H9 (cell line): ENCODE measurements around the gene YWHAH. TPM values are rescaled to one million over a fixed set of nuclear protein-coding genes. Genes with fewer than 3 reads are reported as not detected.

Experiments used
- DNase-seq: peaks from one replicate; pipeline ENCODE4 v3.0.0-alpha.2; 2017
- H2AFZ ChIP-seq: one replicate; pipeline ENCODE4 v1.6.1; 2013; ENCODE audit warnings: mild to moderate bottlenecking, low read length, control low read depth, moderate library complexity
- H2AK5ac ChIP-seq: 2 replicates; pipeline ENCODE4 v1.6.1; 2013; ENCODE audit warnings: low read length, control low read depth, mixed read lengths; ENCODE audit not compliant: insufficient read length
- H2BK120ac ChIP-seq: one replicate; pipeline ENCODE4 v1.6.1; 2013; ENCODE audit warnings: low read depth, mild to moderate bottlenecking, low read length, control low read depth, inconsistent platforms; ENCODE audit not compliant: poor library complexity, severe bottlenecking
- H2BK12ac ChIP-seq: 2 replicates; pipeline ENCODE4 v1.6.1; 2013; ENCODE audit warnings: low read length, control low read depth, mixed read lengths, low read depth; ENCODE audit not compliant: insufficient read length
- H2BK15ac ChIP-seq: 2 replicates; pipeline ENCODE4 v1.6.1; 2013; ENCODE audit warnings: low read depth, low read length, control low read depth
- H2BK20ac ChIP-seq: one replicate; pipeline ENCODE4 v1.6.1; 2013; ENCODE audit warnings: low read depth, mild to moderate bottlenecking, low read length, control low read depth, inconsistent platforms; ENCODE audit not compliant: poor library complexity, severe bottlenecking
- H2BK5ac ChIP-seq: 2 replicates; pipeline ENCODE4 v1.6.1; 2013; ENCODE audit warnings: low read length, control low read depth, mixed read lengths; ENCODE audit not compliant: insufficient read length
- H3K14ac ChIP-seq: 2 replicates; pipeline ENCODE4 v1.6.1; 2013; ENCODE audit warnings: low read length, control low read depth; ENCODE audit not compliant: insufficient read depth
- H3K18ac ChIP-seq: 2 replicates; pipeline ENCODE4 v1.6.1; 2013; ENCODE audit warnings: low read depth, mild to moderate bottlenecking, mixed read lengths, low read length, control low read depth; ENCODE audit not compliant: insufficient read length
- H3K23ac ChIP-seq: 2 replicates; pipeline ENCODE4 v1.6.1; 2013; ENCODE audit warnings: low read length, control low read depth, mixed read lengths, low read depth; ENCODE audit not compliant: insufficient read length
- H3K23me2 ChIP-seq: 2 replicates; pipeline ENCODE4 v1.6.1; 2013; ENCODE audit warnings: low read depth, mild to moderate bottlenecking, mixed read lengths, low read length, control low read depth; ENCODE audit not compliant: insufficient read length, poor library complexity, severe bottlenecking
- H3K27ac ChIP-seq: 2 replicates; pipeline ENCODE4 v1.5.1; 2013; ENCODE audit warnings: low read length, control low read depth, mixed read lengths, low read depth; ENCODE audit not compliant: insufficient read length
- H3K27me3 ChIP-seq: 2 replicates; pipeline ENCODE4 v1.6.1; 2013; ENCODE audit warnings: low read length, control low read depth, inconsistent platforms; ENCODE audit not compliant: insufficient read depth
- H3K4ac ChIP-seq: 2 replicates; pipeline ENCODE4 v1.6.1; 2013; ENCODE audit warnings: low read depth, mild to moderate bottlenecking, control low read depth, inconsistent platforms, low read length, moderate library complexity
- H3K4me1 ChIP-seq: 2 replicates; pipeline ENCODE4 v1.6.1; 2013; ENCODE audit warnings: low read length, control low read depth, inconsistent platforms; ENCODE audit not compliant: insufficient read depth
- H3K4me2 ChIP-seq: 2 replicates; pipeline ENCODE4 v1.6.1; 2013; ENCODE audit warnings: low read length, control low read depth, mixed read lengths; ENCODE audit not compliant: insufficient read length, insufficient read depth
- H3K56ac ChIP-seq: 2 replicates; pipeline ENCODE4 v1.6.1; 2013; ENCODE audit warnings: low read depth, mild to moderate bottlenecking, mixed read lengths, low read length, control low read depth; ENCODE audit not compliant: insufficient read length
- H3K79me1 ChIP-seq: 2 replicates; pipeline ENCODE4 v1.6.1; 2013; ENCODE audit warnings: low read depth, mild to moderate bottlenecking, moderate library complexity, low read length, control low read depth, inconsistent platforms; ENCODE audit not compliant: insufficient read depth, poor library complexity, severe bottlenecking
- H3K79me2 ChIP-seq: 2 replicates; pipeline ENCODE4 v1.6.1; 2013; ENCODE audit warnings: low read length, control low read depth, inconsistent platforms; ENCODE audit not compliant: insufficient read depth
- H3K9ac ChIP-seq: 2 replicates; pipeline ENCODE4 v1.6.1; 2013; ENCODE audit warnings: low read length, control low read depth, mixed read lengths; ENCODE audit not compliant: insufficient read length; ENCODE audit errors: extremely low read depth
- H3K9me3 ChIP-seq: one replicate; pipeline ENCODE4 v1.6.1; 2013; ENCODE audit warnings: low read depth, low read length, inconsistent platforms; ENCODE audit not compliant: control insufficient read depth
- H3T11ph ChIP-seq: one replicate; pipeline ENCODE4 v1.6.1; 2013; ENCODE audit warnings: mild to moderate bottlenecking, low read length, control low read depth, inconsistent platforms
- H4K20me1 ChIP-seq: one replicate; pipeline ENCODE4 v1.6.1; 2013; ENCODE audit not compliant: control insufficient read depth, insufficient read length, insufficient read depth
- H4K5ac ChIP-seq: 2 replicates; pipeline ENCODE4 v1.6.1; 2013; ENCODE audit warnings: low read depth, mild to moderate bottlenecking, mixed read lengths, low read length, control low read depth; ENCODE audit not compliant: insufficient read length
- H4K8ac ChIP-seq: replicated peaks from 2 replicates; pipeline ENCODE4 v1.6.1; 2013; ENCODE audit warnings: low read length, control low read depth, mixed read lengths, low read depth; ENCODE audit not compliant: insufficient read length
- H4K91ac ChIP-seq: 2 replicates; pipeline ENCODE4 v1.6.1; 2013; ENCODE audit warnings: low read depth, mild to moderate bottlenecking, moderate library complexity, mixed read lengths, low read length, control low read depth; ENCODE audit not compliant: insufficient read length
- H3K27ac Mint-ChIP-seq, 3 experiments: 2 replicates in 2 of 3; 3 replicates in 1 of 3; pipeline ENCODE4 v1.8.0; 2020 to 2021; ENCODE audit warnings: mixed read lengths in 3 of 3, mild to moderate bottlenecking in 1 of 3, moderate library complexity in 1 of 3
- H3K27me3 Mint-ChIP-seq: 2 replicates; pipeline ENCODE4 v1.8.0; 2021; ENCODE audit warnings: low read depth, mild to moderate bottlenecking, moderate library complexity, mixed read lengths
- H3K36me3 Mint-ChIP-seq, 3 experiments: 2 replicates in 2 of 3; 3 replicates in 1 of 3; pipeline ENCODE4 v1.8.0; 2020 to 2021; ENCODE audit warnings: low read depth in 3 of 3, mixed read lengths in 3 of 3; ENCODE audit not compliant: insufficient read depth in 1 of 3
- H3K4me1 Mint-ChIP-seq, 2 experiments: 2 replicates each; pipeline ENCODE4 v1.8.0; 2020; ENCODE audit warnings: mixed read lengths in 2 of 2
- H3K4me3 Mint-ChIP-seq, 2 experiments: 2 replicates in 1 of 2; 3 replicates in 1 of 2; pipeline ENCODE4 v1.8.0; 2020 to 2021; ENCODE audit warnings: mild to moderate bottlenecking in 2 of 2, mixed read lengths in 2 of 2, moderate library complexity in 1 of 2
- H3K9me3 Mint-ChIP-seq, 2 experiments: 2 replicates in 1 of 2; 3 replicates in 1 of 2; pipeline ENCODE4 v1.8.0; 2020; ENCODE audit warnings: mild to moderate bottlenecking in 2 of 2, mixed read lengths in 2 of 2, moderate library complexity in 1 of 2
- CTCF ChIP-seq: fragments of 200-600 bp; sonication (generic); conservative IDR thresholded peaks from 3 replicates; pipeline ENCODE4 v1.8.0; 2021; ENCODE audit warnings: antibody characterized with exemption, mild to moderate bottlenecking
- WGBS: extraction: QIAGEN DNeasy Blood & Tissue Kit; methylation state at CpG from one replicate; pipeline ENCODE4 v1.1.7; 2013; ENCODE audit warnings: missing lambda C conversion rate, low lambda C conversion rate, mixed read lengths; ENCODE audit not compliant: insufficient read length; ENCODE audit errors: extremely low coverage; 5-methylcytosine and 5-hydroxymethylcytosine counted together
- total RNA-seq: library from RNA; stranded (reverse); gene quantifications from 2 replicates; pipeline ENCODE4 v1.2.1, GENCODE V29; 2021

YWHAH gene
- total RNA-seq, 1 experiment from 2014 or later = 250 TPM

DNA sequence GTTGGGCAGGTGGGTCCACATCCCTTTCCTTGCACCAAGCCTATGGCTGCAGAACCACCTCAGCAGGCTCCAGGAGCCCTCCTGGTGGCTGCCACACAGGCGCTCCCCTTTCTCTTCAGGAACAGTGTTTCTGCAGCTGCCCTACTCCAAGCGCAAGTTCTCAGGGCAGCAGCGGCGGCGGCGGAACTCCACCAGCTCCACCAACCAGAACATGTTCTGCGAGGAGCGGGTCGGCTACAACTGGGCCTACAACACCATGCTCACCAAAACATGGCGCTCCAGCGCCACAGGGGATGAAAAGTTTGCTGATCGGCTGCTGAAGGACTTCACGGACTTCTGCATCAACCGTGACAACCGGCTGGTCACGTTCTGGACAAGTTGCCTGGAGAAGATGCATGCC, 38.2 kb upstream of the YWHAH start:
- Mint-ChIP-seq H3K27me3 (no peaks in the 10 kb centered on the region), H3K4me1 (no peaks in the 10 kb centered on the region), H3K36me3 (peaks cover 8 to 31% (median 30%) of the 10 kb centered on the region in 3 experiments; a peak in 6 of 7 replicates), H3K27ac (no peak overlapping the region), H3K4me3 (no peak overlapping the region), H3K9me3 (no peaks in the 10 kb centered on the region)
- Histone ChIP-seq H3K4ac (no peak overlapping the region), H4K20me1 (no peaks in the 10 kb centered on the region), H3K18ac (no peak overlapping the region), H2BK12ac (no peak overlapping the region), H4K5ac (no peak overlapping the region), H3K14ac (no peak overlapping the region), H3K23ac (no peak overlapping the region), H2BK20ac (no peak overlapping the region), H2BK120ac (no peak overlapping the region), H4K91ac (no peak overlapping the region), H3K9ac (no peak overlapping the region), H2AK5ac (no peak overlapping the region), H3K4me2 (no peak overlapping the region), H3K4me1 (no peaks in the 10 kb centered on the region), H3K27me3 (no peaks in the 10 kb centered on the region), H3K9me3 (no peaks in the 10 kb centered on the region), H3K23me2 (no peaks in the 10 kb centered on the region), H3T11ph (no peak overlapping the region), H2BK15ac (no peak overlapping the region), H3K27ac (no peak overlapping the region), H2BK5ac (no peak overlapping the region), H3K79me2 (no peaks in the 10 kb centered on the region), H3K56ac (no peak overlapping the region), H4K8ac (no peak overlapping the region), H3K79me1 (no peaks in the 10 kb centered on the region), H2AFZ (no peak overlapping the region)
- WGBS = no CpG with 5 or more reads among the region's 16 CpGs
- no peak for DNase-seq
- no peak for TF ChIP-seq CTCF
